Thyroid gland (tissue), 4 donors: ENCODE data around the gene RBP3.

Experiments
- POLR2A ChIP-seq, 2 donors: fragments of 450-650 bp; IDR thresholded peaks; one replicate each; pipeline ENCODE4 v1.6.1; 2017; ENCODE audit warnings: antibody characterized with exemption in 2 of 2, mild to moderate bottlenecking in 2 of 2, moderate library complexity in 1 of 2
- TF ChIP-seq, protein P1 (sequence below), 6 experiments: fragments of 200-600 bp in 3 of 6; fragments of 450-650 bp in 3 of 6; sonication (generic) in 3 of 6; IDR thresholded peaks; one replicate each; pipeline ENCODE4 v1.5.1; 2016 to 2019; ENCODE audit warnings: antibody characterized with exemption in 6 of 6, mild to moderate bottlenecking in 2 of 6, inconsistent platforms in 1 of 6, moderate library complexity in 1 of 6

DNA sequence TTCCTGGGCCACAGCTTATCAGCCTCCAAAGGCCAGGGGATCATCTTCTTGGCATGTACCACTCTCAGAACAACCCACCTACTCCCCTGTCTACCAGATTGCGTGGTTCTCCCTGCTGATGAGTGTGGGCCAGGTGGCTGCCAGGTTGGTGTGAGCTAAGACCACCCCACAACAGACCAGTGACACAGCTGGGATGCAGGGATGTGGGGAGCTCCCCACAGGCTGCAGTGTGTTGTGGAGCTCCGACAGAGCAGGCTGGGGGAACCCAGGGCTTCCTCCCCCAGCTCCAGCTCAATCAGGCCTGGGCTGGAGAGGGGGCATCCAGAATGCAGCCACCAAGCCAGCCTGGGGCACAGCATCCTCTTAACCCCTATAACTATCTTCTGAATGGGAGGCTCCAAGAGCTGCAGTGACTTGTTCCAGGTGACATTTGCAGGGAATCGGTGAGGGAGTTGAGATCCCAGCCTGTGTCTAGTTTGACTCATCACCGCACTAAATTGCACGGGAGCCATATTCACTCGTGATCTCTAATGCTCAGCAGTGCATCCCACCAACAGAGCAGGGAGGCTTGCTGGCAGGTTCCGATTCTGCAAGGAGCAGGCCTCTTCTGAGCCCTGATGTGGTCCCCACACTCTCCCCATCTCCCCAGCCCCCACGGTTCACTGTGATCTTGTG is 26.5 kb upstream of the RBP3 start:
- TF ChIP-seq, protein P1, sequence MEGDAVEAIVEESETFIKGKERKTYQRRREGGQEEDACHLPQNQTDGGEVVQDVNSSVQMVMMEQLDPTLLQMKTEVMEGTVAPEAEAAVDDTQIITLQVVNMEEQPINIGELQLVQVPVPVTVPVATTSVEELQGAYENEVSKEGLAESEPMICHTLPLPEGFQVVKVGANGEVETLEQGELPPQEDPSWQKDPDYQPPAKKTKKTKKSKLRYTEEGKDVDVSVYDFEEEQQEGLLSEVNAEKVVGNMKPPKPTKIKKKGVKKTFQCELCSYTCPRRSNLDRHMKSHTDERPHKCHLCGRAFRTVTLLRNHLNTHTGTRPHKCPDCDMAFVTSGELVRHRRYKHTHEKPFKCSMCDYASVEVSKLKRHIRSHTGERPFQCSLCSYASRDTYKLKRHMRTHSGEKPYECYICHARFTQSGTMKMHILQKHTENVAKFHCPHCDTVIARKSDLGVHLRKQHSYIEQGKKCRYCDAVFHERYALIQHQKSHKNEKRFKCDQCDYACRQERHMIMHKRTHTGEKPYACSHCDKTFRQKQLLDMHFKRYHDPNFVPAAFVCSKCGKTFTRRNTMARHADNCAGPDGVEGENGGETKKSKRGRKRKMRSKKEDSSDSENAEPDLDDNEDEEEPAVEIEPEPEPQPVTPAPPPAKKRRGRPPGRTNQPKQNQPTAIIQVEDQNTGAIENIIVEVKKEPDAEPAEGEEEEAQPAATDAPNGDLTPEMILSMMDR (IDR thresholded peaks at IDR 0.05), result no peak
- TF ChIP-seq POLR2A (IDR thresholded peaks at IDR 0.05), result no peak
